GM12878 (cell line): ENCODE results near the gene KRT80. TPM values are rescaled to one million over a fixed set of nuclear protein-coding genes. Genes with fewer than 3 reads are reported as not detected.

Source experiments
- ATAC-seq: fragments of 200-7000 bp; cut with Tn5 transposase; 3 replicates; pipeline ENCODE4 v1.9.1; 2020; ENCODE audit warnings: mild to moderate bottlenecking, moderate library complexity
- BruUV-seq: library from RNA; stranded (reverse); fragments of 400-500 nt; replicated peaks from 2 replicates; lab custom pipeline; 2021; lab: Mats Ljungman, UMichigan
- CTCF ChIA-PET: fragments of 300-600 bp; sonication (Branson Sonifier 250); formaldehyde crosslinking; extraction: SDS; loops from one replicate; lab custom pipeline; 2021; ENCODE audit warnings: inconsistent platforms; lab: Yijun Ruan, JAX
- POLR2A ChIA-PET: fragments of 350-600 bp; formaldehyde crosslinking; extraction: SDS; loops from one replicate; lab custom pipeline; 2021; ENCODE audit warnings: inconsistent platforms; lab: Charles Lee
- RAD21 ChIA-PET: fragments of 300-600 bp; sonication (Branson Sonifier 250); formaldehyde crosslinking; loops from one replicate; lab custom pipeline; 2023; ENCODE audit warnings: antibody characterized with exemption; ENCODE audit not compliant: unreplicated experiment; lab: Charles Lee
- SMC1A ChIA-PET: fragments of 300-600 bp; sonication (Branson Sonifier 250); formaldehyde crosslinking; loops from one replicate; lab custom pipeline; 2023; ENCODE audit not compliant: unreplicated experiment, uncharacterized antibody; lab: Charles Lee
- DNase-seq: peaks from one replicate; pipeline ENCODE4 v3.0.0-alpha.2; 2011; ENCODE audit warnings: low read depth, low spot score
- FAIRE-seq: peaks from 3 replicates; lab custom pipeline; 2011; peaks lifted over from hg19 to GRCh38; lab: Jason Lieb, UNC
- H2AFZ ChIP-seq: 2 replicates; pipeline ENCODE4 v1.6.0; 2011; ENCODE audit warnings: low read depth, low read length, control low read depth; ENCODE audit not compliant: control insufficient read depth
- H3K27ac ChIP-seq: 2 replicates; pipeline ENCODE4 v1.5.1; 2011; ENCODE audit warnings: control low read depth; ENCODE audit not compliant: control insufficient read depth, insufficient read depth
- H3K27me3 ChIP-seq, 2 experiments: replicated peaks in 1 of 2; 2 replicates each; pipeline versions ENCODE4 v1.6.0 to v1.6.1; 2011; ENCODE audit warnings: low read length in 1 of 2; ENCODE audit not compliant: control insufficient read depth in 2 of 2, insufficient read depth in 2 of 2
- H3K36me3 ChIP-seq, 2 experiments: 2 replicates each; pipeline ENCODE4 v1.5.1; 2011; ENCODE audit warnings: low read length in 1 of 2; ENCODE audit not compliant: control insufficient read depth in 2 of 2, insufficient read depth in 2 of 2
- H3K4me1 ChIP-seq: 2 replicates; pipeline ENCODE4 v1.6.1; 2011; ENCODE audit warnings: mild to moderate bottlenecking, low read length, moderate library complexity, mixed read lengths; ENCODE audit not compliant: control insufficient read depth, insufficient read depth
- H3K4me2 ChIP-seq: 2 replicates; pipeline ENCODE4 v1.6.0; 2011; ENCODE audit warnings: control low read depth; ENCODE audit not compliant: control insufficient read depth, insufficient read depth
- H3K4me3 ChIP-seq: fragments of 200-600 bp; sonication (generic); 2 replicates; pipeline ENCODE4 v1.5.1; 2016
- H3K79me2 ChIP-seq: 2 replicates; pipeline ENCODE4 v1.6.0; 2011; ENCODE audit warnings: low read length; ENCODE audit not compliant: control insufficient read depth, insufficient read depth
- H3K9ac ChIP-seq: 2 replicates; pipeline ENCODE4 v1.8.0; 2011; ENCODE audit warnings: low read length, control low read depth, mixed read lengths; ENCODE audit not compliant: control insufficient read depth, insufficient read depth
- H3K9me3 ChIP-seq: replicated peaks from 3 replicates; pipeline ENCODE4 v1.5.1; 2011; ENCODE audit warnings: mild to moderate bottlenecking, low read length; ENCODE audit not compliant: control insufficient read depth, insufficient read depth
- H4K20me1 ChIP-seq: 2 replicates; pipeline ENCODE4 v1.6.0; 2011; ENCODE audit not compliant: control insufficient read depth, insufficient read depth
- BCL11A ChIP-seq: IDR thresholded peaks from 2 replicates; pipeline ENCODE4 v1.6.1; 2011; ENCODE audit warnings: low read depth, low read length
- CREM ChIP-seq: IDR thresholded peaks from 2 replicates; pipeline ENCODE4 v1.6.1; 2014; ENCODE audit warnings: antibody characterized with exemption, low read depth
- FOXK2 ChIP-seq: fragments of 450-650 bp; IDR thresholded peaks from 2 replicates; pipeline ENCODE4 v1.6.1; 2017; ENCODE audit warnings: mild to moderate bottlenecking, moderate library complexity
- GABPA ChIP-seq: IDR thresholded peaks from 2 replicates; pipeline ENCODE4 v1.6.1; 2014; ENCODE audit warnings: antibody characterized with exemption, low read depth, mild to moderate bottlenecking, inconsistent platforms
- IRF4 ChIP-seq: IDR thresholded peaks from 2 replicates; pipeline ENCODE4 v1.6.1; 2011; ENCODE audit warnings: low read depth, low read length
- JUNB ChIP-seq: IDR thresholded peaks from 2 replicates; pipeline ENCODE4 v1.6.1; 2016; ENCODE audit warnings: antibody characterized with exemption, mild to moderate bottlenecking
- JUND ChIP-seq: IDR thresholded peaks from 2 replicates; pipeline ENCODE4 v1.6.1; 2012; ENCODE audit warnings: low read depth, mild to moderate bottlenecking, low read length, improper control_type of control experiment, moderate library complexity
- KDM1A ChIP-seq: fragments of 200-600 bp; sonication (generic); IDR thresholded peaks from 2 replicates; pipeline ENCODE4 v1.6.1; 2016; ENCODE audit warnings: borderline replicate concordance
- KLF5 ChIP-seq: fragments of 450-650 bp; IDR thresholded peaks from 2 replicates; pipeline ENCODE4 v1.6.1; 2014; ENCODE audit warnings: mild to moderate bottlenecking; ENCODE audit not compliant: partially characterized antibody
- LARP7 ChIP-seq: fragments of 450-650 bp; IDR thresholded peaks from 2 replicates; pipeline ENCODE4 v1.6.1; 2017; ENCODE audit warnings: mild to moderate bottlenecking
- NR2F1 ChIP-seq: fragments of 450-650 bp; conservative IDR thresholded peaks from 2 replicates; pipeline ENCODE4 v1.6.1; 2017; ENCODE audit warnings: mild to moderate bottlenecking
- PAX8 ChIP-seq: fragments of 450-650 bp; IDR thresholded peaks from 2 replicates; pipeline ENCODE4 v1.6.1; 2017; ENCODE audit warnings: mild to moderate bottlenecking, moderate library complexity
- ZNF24 ChIP-seq: fragments of 450-650 bp; IDR thresholded peaks from 2 replicates; pipeline ENCODE4 v1.6.1; 2017; ENCODE audit warnings: antibody characterized with exemption, mild to moderate bottlenecking
- ZNF687 ChIP-seq: fragments of 450-650 bp; IDR thresholded peaks from 2 replicates; pipeline ENCODE4 v1.6.1; 2017; ENCODE audit warnings: mild to moderate bottlenecking, moderate library complexity
- WGBS: methylation state at CpG from one replicate; pipeline ENCODE4 v1.1.6; 2016; ENCODE audit warnings: low lambda C conversion rate; ENCODE audit not compliant: insufficient replicate concordance, insufficient coverage; ENCODE audit errors: missing lambda C conversion rate; 5-methylcytosine and 5-hydroxymethylcytosine counted together
- in situ Hi-C: fragments of 300-500 bp; cut with MboI; formaldehyde crosslinking; loops from 9 replicates; pipeline ENCODE4 v1.14.3; 2018; ENCODE audit warnings: mixed read lengths
- intact Hi-C: fragments of 100-400 bp; cut with micrococcal nuclease; formaldehyde crosslinking; loops from one replicate; pipeline ENCODE4 v1.14.2; 2022; ENCODE audit not compliant: unreplicated experiment
- polyA plus RNA-seq, 11 experiments: library from polyadenylated mRNA; depleted of rRNA in 4 of 11; unstranded in 6 of 11; stranded (reverse) in 5 of 11; fragments of >200 nt; fragmentation: Nextera tagmentation in 4 of 11; fragmentation: Illumina TruSeq in 1 of 11; extraction: Ambion mirVana in 4 of 11; extraction: Trizol in 1 of 11; gene quantifications; 1 replicate in 1 of 11; 2 replicates in 10 of 11; pipeline versions ENCODE4 v1.2.1 to v1.2.3, GENCODE V29; 2011 to 2016; ENCODE audit warnings: inconsistent platforms in 2 of 11, missing spikeins in 2 of 11, low read depth in 1 of 11
- total RNA-seq, 4 experiments: library from RNA; depleted of rRNA in 3 of 4; stranded (reverse); fragments of >200 nt in 3 of 4; fragmentation: Illumina TruSeq in 1 of 4; extraction: Trizol in 1 of 4; gene quantifications; 2 replicates each; pipeline versions ENCODE4 v1.2.1 to v1.2.3, GENCODE V29; 2013 to 2021
- TF ChIP-seq, protein P1 (sequence below): fragments of 450-650 bp; IDR thresholded peaks from 2 replicates; pipeline ENCODE4 v1.6.1; 2017; ENCODE audit warnings: low read depth, mild to moderate bottlenecking, moderate library complexity

The KRT80 gene
- total and polyA plus RNA-seq, 10 of the 15 experiments (the other 5 are each of a cell fraction or from before 2014, with no cell fraction given): 0.01 TPM; not detected in 9

DNA sequence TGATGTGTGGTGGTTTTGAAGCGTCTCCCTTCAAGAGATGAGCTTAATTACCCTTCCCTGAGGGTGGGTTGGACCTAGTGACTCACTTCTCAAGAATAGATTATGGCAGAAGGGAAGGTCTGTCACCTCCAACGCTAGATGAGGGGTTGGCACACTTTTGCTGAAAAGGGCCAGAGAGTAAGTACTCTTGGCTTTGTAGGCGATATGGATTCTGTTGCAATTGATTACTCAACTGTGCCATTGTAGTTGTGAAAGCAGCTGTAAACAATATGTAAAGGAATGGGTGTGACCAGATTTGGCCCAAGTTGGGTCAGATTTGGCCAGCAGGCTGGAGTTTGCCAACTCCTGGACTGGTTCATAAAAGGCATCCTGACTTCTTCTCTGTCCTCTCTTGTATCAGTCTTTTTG, 59.1 kb downstream of the KRT80 start:
- H3K36me3 ChIP-seq: no peaks in the 10 kb centered on the region
- CTCF ChIA-PET: interaction anchor here (0.6 to 1.0 kb wide), 2 partner anchors 10 to 114 kb away, joined by 3 read pairs; no protein-coding TSS in a partner anchor
- 12% methylated on average over 3 of the region's 3 CpGs for WGBS

GRCh38 chr12:52130711-52131110, 61.1 kb downstream of the KRT80 start:
- RAD21 ChIA-PET: no interaction called here
- POLR2A ChIA-PET: interaction anchor here (0.6 kb wide), 1 partner anchor 864 kb away, joined by 4 read pairs; no protein-coding TSS in a partner anchor
- BruUV-seq: no TSS peak
- DNase-seq (no peak), FAIRE-seq (no peak), ATAC-seq (no peak)
- Histone ChIP-seq H3K4me1 (no peaks in the 10 kb centered on the region), H3K27ac (no peak overlapping the region), H2AFZ (no peak overlapping the region), H3K79me2 (no peaks in the 10 kb centered on the region), H3K4me3 (no peak overlapping the region), H3K27me3 (peaks cover 0 to 1% of the 10 kb centered on the region in 2 experiments; a peak in 1 of 4 replicates), H3K9me3 (no peaks in the 10 kb centered on the region), H3K4me2 (no peak overlapping the region), H4K20me1 (no peaks in the 10 kb centered on the region), H3K9ac (no peak overlapping the region), H3K36me3 (no peaks in the 10 kb centered on the region)
- SMC1A ChIA-PET: interaction anchor here (0.8 kb wide), 1 partner anchor 105 kb away, joined by 3 read pairs; no protein-coding TSS in a partner anchor
- intact Hi-C loops: no loop called here
- in situ Hi-C loops: no loop called here
- CTCF ChIA-PET: interaction anchor here (0.6 to 10.3 kb wide), 3 partner anchors 9 to 849 kb away, joined by 3 to 241 read pairs (median 6); no protein-coding TSS in a partner anchor
- 63% methylated on average over 5 of the region's 5 CpGs for WGBS
- TF ChIP-seq KDM1A: no peak
- no peak for TF ChIP-seq KLF5
- TF ChIP-seq JUND: no peak
- TF ChIP-seq LARP7: no peak
- no peak for TF ChIP-seq ZNF24
- no peak for TF ChIP-seq CREM
- no peak for TF ChIP-seq ZNF687
- TF ChIP-seq BCL11A: no peak
- TF ChIP-seq IRF4: no peak
- no peak for TF ChIP-seq PAX8
- TF ChIP-seq, protein P1, sequence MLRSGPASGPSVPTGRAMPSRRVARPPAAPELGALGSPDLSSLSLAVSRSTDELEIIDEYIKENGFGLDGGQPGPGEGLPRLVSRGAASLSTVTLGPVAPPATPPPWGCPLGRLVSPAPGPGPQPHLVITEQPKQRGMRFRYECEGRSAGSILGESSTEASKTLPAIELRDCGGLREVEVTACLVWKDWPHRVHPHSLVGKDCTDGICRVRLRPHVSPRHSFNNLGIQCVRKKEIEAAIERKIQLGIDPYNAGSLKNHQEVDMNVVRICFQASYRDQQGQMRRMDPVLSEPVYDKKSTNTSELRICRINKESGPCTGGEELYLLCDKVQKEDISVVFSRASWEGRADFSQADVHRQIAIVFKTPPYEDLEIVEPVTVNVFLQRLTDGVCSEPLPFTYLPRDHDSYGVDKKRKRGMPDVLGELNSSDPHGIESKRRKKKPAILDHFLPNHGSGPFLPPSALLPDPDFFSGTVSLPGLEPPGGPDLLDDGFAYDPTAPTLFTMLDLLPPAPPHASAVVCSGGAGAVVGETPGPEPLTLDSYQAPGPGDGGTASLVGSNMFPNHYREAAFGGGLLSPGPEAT: no peak
- no peak for TF ChIP-seq NR2F1
- TF ChIP-seq JUNB: no peak

More for the DNA sequence above, 59.1 kb downstream of the KRT80 start:
- ChIA-PET POLR2A (no interaction called here), RAD21 (no interaction called here), SMC1A (no interaction called here)
- TF ChIP-seq FOXK2 (no peak), GABPA (no peak)
- BruUV-seq: no TSS peak
- in situ Hi-C loops (no loop called here), intact Hi-C loops (no loop called here)
- Histone ChIP-seq H3K9ac (no peak overlapping the region), H3K9me3 (no peaks in the 10 kb centered on the region), H3K4me1 (no peaks in the 10 kb centered on the region), H3K79me2 (no peaks in the 10 kb centered on the region), H2AFZ (no peak overlapping the region), H3K27ac (no peak overlapping the region), H3K27me3 (peaks cover 1 to 2% of the 10 kb centered on the region in 2 experiments; a peak in 1 of 4 replicates), H4K20me1 (no peaks in the 10 kb centered on the region), H3K4me2 (no peak overlapping the region), H3K4me3 (no peak overlapping the region)
- ATAC-seq (no peak), FAIRE-seq (no peak), DNase-seq (no peak)
